Activated CD8-positive, alpha-beta memory T cell treated with anti-CD3 and anti-CD28 coated beads, Interleukin-2, amount 50 U/mL, for 24 hours (primary cell): ENCODE results near the gene TIGD7.
"Not testable (repeated sequence)": the region's sequence is repeated elsewhere in the genome, so short reads cannot be mapped to it uniquely, and the experiment has no call there.

Source experiments
- DNase-seq: peaks from one replicate; pipeline ENCODE4 v3.0.0-alpha.2; 2020; ENCODE audit errors: extremely low read depth

Gene TIGD7

GRCh38 chr16:3282730-3283542 is 22.3 kb downstream of the TIGD7 start, which contains the start of gene ZNF263:
Gene ZNF263, plus strand, starts transcription at chr16:3283491. Its CDS starts 328 bp downstream, at chr16:3283819.
- DNase-seq, result peak; percentile 83

GRCh38 chr16:3282103-3282729 is 23.0 kb downstream of the TIGD7 start:
- no peak for DNase-seq

GRCh38 chr16:3281222-3281820 is 23.9 kb downstream of the TIGD7 start:
- no peak for DNase-seq

GRCh38 chr16:3276679-3277078 is 28.6 kb downstream of the TIGD7 start:
- DNase-seq, result no peak

GRCh38 chr16:3274947-3275346 is 30.3 kb downstream of the TIGD7 start:
- no peak for DNase-seq

GRCh38 chr16:3274490-3274889 is 30.7 kb downstream of the TIGD7 start:
- no peak for DNase-seq

GRCh38 chr16:3271281-3271680 is 33.9 kb downstream of the TIGD7 start:
- DNase-seq, result not testable (repeated sequence)

GRCh38 chr16:3270718-3271117 is 34.5 kb downstream of the TIGD7 start:
- not testable (repeated sequence) for DNase-seq

- no peak for DNase-seq
Observed at GRCh38 chr16:3268294-3268693, 36.9 kb downstream of the TIGD7 start.

GRCh38 chr16:3266873-3267537 is 38.2 kb downstream of the TIGD7 start:
- no peak for DNase-seq

GRCh38 chr16:3264137-3265036 is 40.8 kb downstream of the TIGD7 start:
- peak; percentile 97 for DNase-seq

- DNase-seq, result no peak
Observed at GRCh38 chr16:3262517-3262916, 42.7 kb downstream of the TIGD7 start.

- no peak for DNase-seq
Observed at GRCh38 chr16:3259836-3260235, 45.4 kb downstream of the TIGD7 start.

- DNase-seq, result no peak
Observed at GRCh38 chr16:3256866-3257465, 48.3 kb downstream of the TIGD7 start.

GRCh38 chr16:3256146-3256865 is 48.9 kb downstream of the TIGD7 start, which contains the start of gene MEFV:
Gene MEFV, minus strand, starts transcription at chr16:3256633. Its CDS starts 46 bp downstream, at chr16:3256587.
- DNase-seq, result no peak

- DNase-seq, result no peak
Observed at GRCh38 chr16:3254309-3254708, 50.9 kb downstream of the TIGD7 start.

GRCh38 chr16:3252967-3253366 is 52.3 kb downstream of the TIGD7 start:
- DNase-seq, result no peak

GRCh38 chr16:3249451-3249850 is 55.8 kb downstream of the TIGD7 start:
- no peak for DNase-seq

- DNase-seq, result no peak
Observed at GRCh38 chr16:3249020-3249419, 56.2 kb downstream of the TIGD7 start.
